GM23248 (cell line): Measurements from ENCODE around the gene CHST13. TPM values are rescaled to one million over a fixed set of nuclear protein-coding genes. Genes with fewer than 3 reads are reported as not detected.
"Not testable (repeated sequence)": the region's sequence is repeated elsewhere in the genome, so short reads cannot be mapped to it uniquely, and the experiment has no call there.

Experiments
- DNase-seq: peaks from one replicate; pipeline ENCODE4 v3.0.0-alpha.2; 2015
- H2AFZ ChIP-seq: fragments of 200-600 bp; sonication (generic); 2 replicates; pipeline ENCODE4 v1.6.1; 2016; ENCODE audit warnings: antibody characterized with exemption
- H3F3A ChIP-seq: fragments of 200-600 bp; sonication (generic); 2 replicates; pipeline ENCODE4 v1.6.1; 2016; ENCODE audit warnings: mild to moderate bottlenecking, antibody characterized with exemption, mixed run types; ENCODE audit not compliant: insufficient read depth
- H3K27ac ChIP-seq: fragments of 200-600 bp; sonication (generic); 2 replicates; pipeline ENCODE4 v1.5.1; 2016; ENCODE audit warnings: mild to moderate bottlenecking
- H3K27me3 ChIP-seq: fragments of 200-600 bp; sonication (generic); replicated peaks from 2 replicates; pipeline ENCODE4 v1.6.1; 2016; ENCODE audit warnings: mild to moderate bottlenecking; ENCODE audit not compliant: insufficient read depth
- H3K36me3 ChIP-seq: fragments of 200-600 bp; sonication (generic); 2 replicates; pipeline ENCODE4 v1.6.1; 2016; ENCODE audit warnings: low read depth, mild to moderate bottlenecking
- H3K4me1 ChIP-seq: fragments of 200-600 bp; sonication (generic); 2 replicates; pipeline ENCODE4 v1.6.1; 2016; ENCODE audit warnings: mild to moderate bottlenecking; ENCODE audit not compliant: insufficient read depth
- H3K4me2 ChIP-seq: fragments of 200-600 bp; sonication (generic); one replicate; pipeline ENCODE4 v1.6.1; 2016; ENCODE audit warnings: mild to moderate bottlenecking; ENCODE audit not compliant: unreplicated experiment
- H3K4me3 ChIP-seq: fragments of 200-600 bp; sonication (generic); 2 replicates; pipeline ENCODE4 v1.5.1; 2016; ENCODE audit warnings: mild to moderate bottlenecking
- H3K79me2 ChIP-seq: fragments of 200-600 bp; sonication (generic); 2 replicates; pipeline ENCODE4 v1.6.1; 2016; ENCODE audit warnings: mild to moderate bottlenecking; ENCODE audit not compliant: insufficient read depth
- H3K9ac ChIP-seq: fragments of 200-600 bp; sonication (generic); 2 replicates; pipeline ENCODE4 v1.6.1; 2016; ENCODE audit warnings: mild to moderate bottlenecking
- H3K9me2 ChIP-seq: fragments of 200-600 bp; sonication (generic); 2 replicates; pipeline ENCODE4 v1.6.1; 2016; ENCODE audit warnings: mixed run types, mild to moderate bottlenecking, moderate library complexity; ENCODE audit not compliant: insufficient read depth
- H3K9me3 ChIP-seq: fragments of 200-600 bp; sonication (generic); one replicate; pipeline ENCODE4 v1.6.1; 2017; ENCODE audit warnings: low read depth
- H4K20me1 ChIP-seq: fragments of 200-600 bp; sonication (generic); 2 replicates; pipeline ENCODE4 v1.6.0; 2016; ENCODE audit not compliant: insufficient read depth
- EZH2 ChIP-seq: fragments of 200-600 bp; sonication (generic); IDR thresholded peaks from 2 replicates; pipeline ENCODE4 v1.6.1; 2018; ENCODE audit warnings: antibody characterized with exemption, mild to moderate bottlenecking; ENCODE audit not compliant: insufficient read depth, poor library complexity, severe bottlenecking
- EZH2phosphoT487 ChIP-seq: fragments of 200-600 bp; sonication (generic); IDR thresholded peaks from 2 replicates; pipeline ENCODE4 v1.6.1; 2018; ENCODE audit warnings: antibody characterized with exemption, moderate library complexity, mild to moderate bottlenecking, low read depth; ENCODE audit not compliant: insufficient read depth
- WGBS, 2 experiments: methylation state at CpG; one replicate each; pipeline ENCODE4 v1.1.6; 2015 to 2017; ENCODE audit warnings: low lambda C conversion rate in 2 of 2, low coverage in 1 of 2; ENCODE audit errors: missing lambda C conversion rate in 2 of 2; 5-methylcytosine and 5-hydroxymethylcytosine counted together
- in situ Hi-C: fragments of 300-500 bp; cut with MboI; formaldehyde crosslinking; loops from 2 replicates; pipeline ENCODE4 v1.15.0; 2020
- polyA plus RNA-seq: library from polyadenylated mRNA; unstranded; fragments of >200 nt; fragmentation: Nextera tagmentation; extraction: Ambion mirVana; gene quantifications from 2 replicates; pipeline ENCODE4 v1.2.1, GENCODE V29; 2016
- total RNA-seq: library from RNA; depleted of rRNA; stranded (reverse); fragments of >200 nt; shearing (Covaris generic); gene quantifications from 2 replicates; pipeline ENCODE4 v1.2.3, GENCODE V29; 2014

The CHST13 gene
- total and polyA plus RNA-seq, 2 experiments from 2014 or later = 0.11 TPM; not detected in 1

DNA sequence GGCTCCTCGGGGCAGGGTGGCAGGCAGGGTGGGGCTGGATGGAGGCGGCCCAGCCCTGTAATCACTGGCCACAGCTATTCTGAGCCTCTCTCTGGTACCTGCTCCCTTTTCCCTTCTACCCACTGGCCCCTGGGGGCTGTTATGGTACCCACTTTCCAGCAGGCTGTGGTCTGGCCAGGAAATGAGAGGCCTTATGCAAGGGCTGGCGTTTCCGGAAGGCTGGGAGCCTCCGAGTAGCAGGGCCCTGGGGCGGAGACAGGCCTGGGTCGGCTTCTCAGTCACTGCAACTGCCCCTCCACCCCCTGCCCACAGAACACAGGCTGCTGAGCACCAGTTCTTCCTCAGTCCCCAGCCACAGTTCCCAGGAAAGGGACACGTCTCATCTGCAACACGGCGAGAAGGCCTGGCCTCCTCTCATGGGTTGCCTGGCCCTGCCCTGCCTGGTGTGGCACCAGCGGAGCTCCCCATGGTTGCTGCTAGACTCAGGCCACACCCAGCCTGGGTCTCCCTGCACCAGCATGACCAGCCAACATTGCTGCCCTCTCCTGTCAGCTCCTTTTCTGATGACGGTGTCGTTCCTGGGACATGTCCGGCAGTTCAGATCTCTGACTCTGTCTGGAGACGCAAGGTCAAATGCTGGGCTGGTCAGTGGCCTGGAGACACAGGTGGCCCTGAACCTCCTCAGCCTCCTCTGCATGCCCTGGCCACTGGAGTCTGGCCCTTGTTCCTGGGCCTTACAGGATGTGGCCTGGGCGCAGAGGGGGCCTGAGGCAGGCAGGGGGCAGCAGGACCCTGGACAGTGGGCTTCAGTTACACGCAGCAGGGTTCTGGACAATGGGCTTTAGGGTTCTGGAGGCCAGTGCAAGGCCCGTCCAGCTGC is 6.5 kb downstream of the CHST13 start:
- no peaks in the 10 kb centered on the region for H3K36me3 ChIP-seq
- in situ Hi-C loops = no loop called here
- H4K20me1 ChIP-seq = no peaks in the 10 kb centered on the region
- peaks cover 35% of the 10 kb centered on the region for H3K27me3 ChIP-seq
- no peak overlapping the region for H3K27ac ChIP-seq
- no peak overlapping the region for H2AFZ ChIP-seq
- H3K4me2 ChIP-seq = no peak overlapping the region
- H3K9me3 ChIP-seq = no peaks in the 10 kb centered on the region
- no peak overlapping the region for H3K4me3 ChIP-seq
- H3K9ac ChIP-seq = no peak overlapping the region
- H3K4me1 ChIP-seq = no peaks in the 10 kb centered on the region
- TF ChIP-seq EZH2 (no peak), EZH2phosphoT487 (no peak)
- 89 to 93% methylated on average over 15 to 18 of the region's 18 CpGs for WGBS, 2 experiments
- DNase-seq = no peak
- H3K79me2 ChIP-seq = no peaks in the 10 kb centered on the region
- H3K9me2 ChIP-seq = no peaks in the 10 kb centered on the region
- no peaks in the 10 kb centered on the region for H3F3A ChIP-seq

DNA sequence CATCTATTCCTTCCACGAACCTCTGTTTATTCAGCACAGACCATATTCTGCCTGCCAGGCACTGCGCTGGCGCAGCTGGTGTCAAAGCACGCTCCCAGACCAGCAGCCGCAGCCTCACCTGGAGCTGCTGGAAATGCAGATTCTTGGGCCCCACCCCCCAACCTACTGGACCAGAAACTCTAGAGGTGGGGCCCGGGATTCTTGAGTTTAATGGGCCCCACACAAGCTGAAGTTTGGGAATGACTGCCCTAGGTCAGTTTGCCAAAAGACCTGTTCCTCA is 7.0 kb downstream of the CHST13 start:
- Histone ChIP-seq H3K4me1 (no peaks in the 10 kb centered on the region), H4K20me1 (no peaks in the 10 kb centered on the region), H3F3A (no peaks in the 10 kb centered on the region), H3K9ac (no peak overlapping the region), H3K79me2 (no peaks in the 10 kb centered on the region), H3K27ac (no peak overlapping the region), H3K36me3 (no peaks in the 10 kb centered on the region), H3K4me3 (no peak overlapping the region), H2AFZ (no peak overlapping the region), H3K4me2 (no peak overlapping the region), H3K9me2 (no peaks in the 10 kb centered on the region), H3K27me3 (peaks cover 40% of the 10 kb centered on the region), H3K9me3 (no peaks in the 10 kb centered on the region)
- no peak for DNase-seq
- TF ChIP-seq EZH2 (no peak), EZH2phosphoT487 (no peak)
- in situ Hi-C loops = no loop called here
- 87% methylated on average over 6 of the region's 6 CpGs for WGBS, 2 experiments

DNA sequence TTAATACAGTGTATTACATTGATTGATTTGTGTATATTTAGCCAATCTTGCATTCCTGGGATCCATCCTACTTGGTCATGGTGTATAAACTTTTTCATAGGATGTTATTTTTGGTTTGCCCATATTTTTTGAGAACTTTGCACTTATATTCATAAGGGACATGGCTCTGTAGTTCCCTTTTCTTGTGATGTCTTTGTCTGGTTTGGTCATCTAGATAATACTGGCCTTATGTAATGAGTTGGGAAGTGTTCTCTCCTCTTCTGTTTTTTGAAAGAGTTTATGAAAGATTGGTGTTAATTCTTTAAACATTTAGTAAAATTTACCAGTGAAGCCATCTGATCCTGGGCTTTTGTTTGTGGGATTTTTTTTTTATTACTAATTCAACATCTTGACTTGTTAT is 9.6 kb downstream of the CHST13 start:
- TF ChIP-seq EZH2 (no peak), EZH2phosphoT487 (no peak)
- no peaks in the 10 kb centered on the region for H3K9me3 ChIP-seq
- no peak overlapping the region for H3K4me2 ChIP-seq
- no peaks in the 10 kb centered on the region for H3K4me1 ChIP-seq
- H3K27ac ChIP-seq = no peak overlapping the region
- no peak overlapping the region for H3K9ac ChIP-seq
- peaks cover 40% of the 10 kb centered on the region for H3K27me3 ChIP-seq
- H3K36me3 ChIP-seq = no peaks in the 10 kb centered on the region
- H2AFZ ChIP-seq = no peak overlapping the region
- H3K79me2 ChIP-seq = no peaks in the 10 kb centered on the region
- in situ Hi-C loops = no loop called here
- DNase-seq = no peak
- H3F3A ChIP-seq = peaks cover under 1% of the 10 kb centered on the region; the same call in 1 of the 2 replicates
- H3K4me3 ChIP-seq = no peak overlapping the region
- H4K20me1 ChIP-seq = no peaks in the 10 kb centered on the region
- H3K9me2 ChIP-seq = no peaks in the 10 kb centered on the region

DNA sequence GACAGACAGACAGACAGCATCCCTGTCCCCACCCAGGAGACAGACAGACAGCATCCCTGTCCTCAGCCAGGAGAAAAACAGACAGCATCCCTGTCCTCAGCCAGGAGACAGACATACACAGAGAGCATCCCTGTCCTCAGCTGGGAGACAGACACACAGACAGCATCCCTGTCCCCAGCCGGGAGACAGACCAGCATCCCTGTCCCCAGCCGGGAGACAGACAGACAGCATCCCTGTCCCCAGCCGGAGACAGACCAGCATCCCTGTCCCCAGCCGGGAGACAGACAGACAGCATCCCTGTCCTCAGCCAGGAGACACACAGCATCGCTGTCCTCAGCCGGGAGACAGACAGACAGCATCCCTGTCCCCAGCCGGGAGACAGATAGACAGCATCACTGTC is 10.8 kb downstream of the CHST13 start:
- H3K4me1 ChIP-seq, DNase-seq, H3K36me3 ChIP-seq, H2AFZ ChIP-seq, H4K20me1 ChIP-seq, H3F3A ChIP-seq, H3K79me2 ChIP-seq, H3K9ac ChIP-seq, in situ Hi-C loops, H3K4me2 ChIP-seq, H3K9me2 ChIP-seq, H3K4me3 ChIP-seq, H3K9me3 ChIP-seq, H3K27ac ChIP-seq: not testable (repeated sequence)
- H3K27me3 ChIP-seq = peaks cover 40% of the 10 kb centered on the region
- WGBS, 2 experiments = 79 to 85% methylated on average over 2 to 6 of the region's 7 CpGs

DNA sequence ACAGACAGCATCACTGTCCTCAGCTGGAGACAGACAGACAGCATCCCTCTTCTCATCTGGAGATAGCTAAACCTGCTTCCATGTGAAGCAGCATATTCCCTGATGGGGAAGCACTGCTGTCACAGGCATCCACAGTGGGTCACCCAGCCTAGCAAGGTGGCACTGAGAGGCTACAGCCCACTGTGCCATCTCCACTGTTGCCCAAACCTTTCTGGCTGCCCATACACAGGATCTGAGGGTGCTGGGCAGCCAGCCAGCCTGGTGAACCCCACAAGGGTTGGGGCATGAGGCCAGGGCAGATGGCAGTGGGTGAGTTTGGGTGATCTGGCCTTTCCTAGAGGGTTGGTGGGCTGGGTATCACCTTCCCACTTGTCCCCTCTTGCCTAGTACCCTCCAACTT is 11.7 kb downstream of the CHST13 start:
- in situ Hi-C loops = no loop called here
- Histone ChIP-seq H3K4me3 (no peak overlapping the region), H3K4me2 (no peak overlapping the region), H3K9ac (no peak overlapping the region), H3K27me3 (peaks cover 40% of the 10 kb centered on the region), H3K9me2 (no peaks in the 10 kb centered on the region), H2AFZ (no peak overlapping the region), H3K27ac (no peak overlapping the region), H3K4me1 (peaks cover 7% of the 10 kb centered on the region), H3K36me3 (no peaks in the 10 kb centered on the region), H3F3A (peaks cover 15% of the 10 kb centered on the region), H3K9me3 (no peaks in the 10 kb centered on the region), H3K79me2 (no peaks in the 10 kb centered on the region), H4K20me1 (no peaks in the 10 kb centered on the region)
- DNase-seq = no peak
- TF ChIP-seq EZH2phosphoT487 = no peak
- TF ChIP-seq EZH2 = no peak
